NCI-H226 (cell line): ENCODE measurements around the gene SMIM32.

ENCODE experiments used
- DNase-seq: peaks from one replicate; pipeline ENCODE4 v3.0.0-alpha.2; 2015

The SMIM32 gene

GRCh38 chr5:136192526-136193321 is at the start of gene SMIM32:
Gene SMIM32 (minus strand): TSS chr5:136193162. CDS start chr5:136192524, 638 bp downstream.
- no peak for DNase-seq

- no peak for DNase-seq
These were observed 49.6 kb upstream of the SMIM32 start for GRCh38 chr5:136242611-136243010.

- DNase-seq = no peak
These were observed 49.2 kb upstream of the SMIM32 start for GRCh38 chr5:136242136-136242535.

GRCh38 chr5:136240894-136241293 is 47.9 kb upstream of the SMIM32 start:
- no peak for DNase-seq

GRCh38 chr5:136236479-136237083 is 43.6 kb upstream of the SMIM32 start:
- DNase-seq = no peak

- DNase-seq = no peak
These were observed 42.4 kb upstream of the SMIM32 start for GRCh38 chr5:136235321-136235720.

GRCh38 chr5:136232316-136232715 is 39.4 kb upstream of the SMIM32 start:
- no peak for DNase-seq

GRCh38 chr5:136230176-136230575 is 37.2 kb upstream of the SMIM32 start:
- DNase-seq = no peak

GRCh38 chr5:136228136-136228757 is 35.3 kb upstream of the SMIM32 start:
- no peak for DNase-seq

GRCh38 chr5:136226401-136226800 is 33.4 kb upstream of the SMIM32 start:
- DNase-seq = no peak

GRCh38 chr5:136225796-136226195 is 32.8 kb upstream of the SMIM32 start:
- no peak for DNase-seq

GRCh38 chr5:136222580-136223235 is 29.7 kb upstream of the SMIM32 start:
- no peak for DNase-seq

GRCh38 chr5:136221340-136221739 is 28.4 kb upstream of the SMIM32 start:
- no peak for DNase-seq

- DNase-seq = no peak
These were observed 23.3 kb upstream of the SMIM32 start for GRCh38 chr5:136216230-136216629.

GRCh38 chr5:136215812-136216211 is 22.9 kb upstream of the SMIM32 start:
- DNase-seq = no peak

- no peak for DNase-seq
These were observed 21.0 kb upstream of the SMIM32 start for GRCh38 chr5:136213919-136214493.

GRCh38 chr5:136212252-136212721 is 19.3 kb upstream of the SMIM32 start:
- DNase-seq = no peak

- DNase-seq = no peak
These were observed 18.5 kb upstream of the SMIM32 start for GRCh38 chr5:136211282-136212040.

- no peak for DNase-seq
These were observed 17.3 kb upstream of the SMIM32 start for GRCh38 chr5:136210259-136210658.

GRCh38 chr5:136209346-136209910 is 16.5 kb upstream of the SMIM32 start:
- DNase-seq = no peak

GRCh38 chr5:136208916-136209315 is 16.0 kb upstream of the SMIM32 start:
- DNase-seq = no peak

- DNase-seq = no peak
These were observed 14.7 kb upstream of the SMIM32 start for GRCh38 chr5:136207631-136208030.
